HFF-Myc (cell line): ENCODE measurements around the gene MAP3K12.

Experiments
- DNase-seq: peaks from one replicate; pipeline ENCODE4 v3.0.0-alpha.2; 2011; ENCODE audit warnings: low read depth; ENCODE audit errors: extremely low read depth
- H3K4me3 ChIP-seq: replicated peaks from 2 replicates; pipeline ENCODE4 v1.5.1; 2011; ENCODE audit warnings: low read depth, mild to moderate bottlenecking, control low read depth, low read length
- CTCF ChIP-seq: IDR thresholded peaks from 2 replicates; pipeline ENCODE4 v1.5.1; 2012; ENCODE audit warnings: mild to moderate bottlenecking, low read depth, low read length, control low read depth; ENCODE audit errors: missing control alignments

MAP3K12 gene

GRCh38 chr12:53508534-53509170 is 9.4 kb upstream of the MAP3K12 start:
- peak; percentile 95 for TF ChIP-seq CTCF
- H3K4me3 ChIP-seq, result no peak overlapping the region
- DNase-seq, result no peak

- no peak for DNase-seq
- no peak overlapping the region for H3K4me3 ChIP-seq
- no peak for TF ChIP-seq CTCF
Measured at GRCh38 chr12:53507603-53507885, 8.3 kb upstream of the MAP3K12 start.

GRCh38 chr12:53506881-53507602 is 7.8 kb upstream of the MAP3K12 start, which contains the start of gene NPFF:
Gene NPFF (minus strand): TSS chr12:53507484. CDS start chr12:53507474, 10 bp downstream.
- no peak for TF ChIP-seq CTCF
- H3K4me3 ChIP-seq, result no peak within 1 kb of the TSS
- DNase-seq, result no peak

GRCh38 chr12:53506450-53506785 is 7.2 kb upstream of the MAP3K12 start:
- TF ChIP-seq CTCF, result no peak
- H3K4me3 ChIP-seq, result no peak overlapping the region
- no peak for DNase-seq

GRCh38 chr12:53505555-53506449 is 6.5 kb upstream of the MAP3K12 start:
- no peak overlapping the region for H3K4me3 ChIP-seq
- TF ChIP-seq CTCF, result no peak
- no peak for DNase-seq

GRCh38 chr12:53505086-53505485 is 5.8 kb upstream of the MAP3K12 start:
- no peak for TF ChIP-seq CTCF
- no peak for DNase-seq

More at GRCh38 chr12:53505086-53505485, 5.8 kb upstream of the MAP3K12 start:
- no peak overlapping the region for H3K4me3 ChIP-seq
